Endothelial cell of umbilical vein (primary cell): Measurements from ENCODE around the gene TTLL11. TPM values are rescaled to one million over a fixed set of nuclear protein-coding genes. Genes with fewer than 3 reads are reported as not detected.

Source experiments
- BruUV-seq: library from RNA; stranded (reverse); fragments of 400-500 nt; replicated peaks from 2 replicates; lab custom pipeline; 2021; lab: Mats Ljungman, UMichigan
- CTCF ChIA-PET: fragments of 300-600, 350-600 bp; sonication (Branson Sonifier 250); formaldehyde crosslinking; loops from one replicate; lab custom pipeline; 2021; ENCODE audit warnings: antibody characterized with exemption, inconsistent platforms; lab: Charles Lee
- POLR2A ChIA-PET: fragments of 300-600, 350-600 bp; sonication (Branson Sonifier 250); formaldehyde crosslinking; loops from one replicate; lab custom pipeline; 2021; ENCODE audit warnings: antibody characterized with exemption, inconsistent platforms; lab: Charles Lee
- DNase-seq: peaks from one replicate; pipeline ENCODE4 v3.0.0-alpha.2; 2011; ENCODE audit warnings: low read depth, low spot score
- FAIRE-seq: peaks from 2 replicates; lab custom pipeline; 2011; peaks lifted over from hg19 to GRCh38; lab: Jason Lieb, UNC
- H2AFZ ChIP-seq: 2 replicates; pipeline ENCODE4 v1.6.0; 2012; ENCODE audit warnings: low read depth, low read length, control low read depth, inconsistent platforms
- H3K27ac ChIP-seq: 2 replicates; pipeline ENCODE4 v1.5.1; 2011; ENCODE audit warnings: low read depth, mild to moderate bottlenecking, control low read depth, low read length, moderate library complexity; ENCODE audit not compliant: insufficient read depth
- H3K27me3 ChIP-seq, 2 experiments: 2 replicates each; pipeline versions ENCODE4 v1.6.0 to v1.6.1; 2011; ENCODE audit warnings: low read length in 2 of 2, mixed read lengths in 1 of 2; ENCODE audit not compliant: control insufficient read depth in 2 of 2, insufficient read depth in 2 of 2
- H3K36me3 ChIP-seq, 2 experiments: 2 replicates in 1 of 2; 3 replicates in 1 of 2; pipeline ENCODE4 v1.5.1; 2011; ENCODE audit warnings: low read length in 2 of 2, mild to moderate bottlenecking in 1 of 2, moderate library complexity in 1 of 2; ENCODE audit not compliant: control insufficient read depth in 2 of 2, insufficient read depth in 2 of 2; ENCODE audit errors: extremely low read depth in 1 of 2
- H3K4me1 ChIP-seq: 3 replicates; pipeline ENCODE4 v1.5.1; 2011; ENCODE audit warnings: mild to moderate bottlenecking, low read length; ENCODE audit not compliant: control insufficient read depth, insufficient read depth; ENCODE audit errors: extremely low read depth
- H3K4me2 ChIP-seq: 2 replicates; pipeline ENCODE4 v1.6.1; 2011; ENCODE audit warnings: low read length, control low read depth, mixed read lengths; ENCODE audit not compliant: insufficient read depth
- H3K4me3 ChIP-seq, 3 experiments: fragments of 200-600 bp in 1 of 3; sonication (generic), shearing (Covaris generic) in 1 of 3; replicated peaks in 1 of 3; 2 replicates each; pipeline ENCODE4 v1.5.1; 2011 to 2016; ENCODE audit warnings: control low read depth in 3 of 3, low read length in 3 of 3, mild to moderate bottlenecking in 2 of 3, inconsistent platforms in 1 of 3, low read depth in 1 of 3, moderate library complexity in 1 of 3; ENCODE audit not compliant: insufficient read depth in 1 of 3
- H3K79me2 ChIP-seq: 2 replicates; pipeline ENCODE4 v1.6.0; 2012; ENCODE audit warnings: low read length, inconsistent platforms; ENCODE audit not compliant: control insufficient read depth, insufficient read depth
- H3K9ac ChIP-seq: replicated peaks from 2 replicates; pipeline ENCODE3; 2011; ENCODE audit warnings: low read length, control low read depth; ENCODE audit not compliant: insufficient read depth; ENCODE audit errors: extremely low read depth
- H3K9me1 ChIP-seq: replicated peaks from 3 replicates; pipeline ENCODE4 v1.6.0; 2011; ENCODE audit warnings: mild to moderate bottlenecking, low read length; ENCODE audit not compliant: control insufficient read depth, insufficient read depth; ENCODE audit errors: extremely low read depth
- H3K9me3 ChIP-seq: replicated peaks from 2 replicates; pipeline ENCODE4 v1.5.1; 2012; ENCODE audit warnings: low read length, inconsistent platforms; ENCODE audit not compliant: control insufficient read depth, insufficient read depth
- H4K20me1 ChIP-seq: replicated peaks from 2 replicates; pipeline ENCODE3; 2011; ENCODE audit warnings: mild to moderate bottlenecking, low read length; ENCODE audit not compliant: control insufficient read depth, insufficient read depth; ENCODE audit errors: extremely low read depth
- CTCF ChIP-seq, 2 donors: IDR thresholded peaks; 1 replicate in 1 of 2; 2 replicates in 1 of 2; pipeline ENCODE4 v1.5.1; 2011; ENCODE audit warnings: low read length in 2 of 2, mild to moderate bottlenecking in 2 of 2, moderate library complexity in 2 of 2, control low read depth in 1 of 2, inconsistent platforms in 1 of 2, low read depth in 1 of 2; ENCODE audit not compliant: insufficient read depth in 1 of 2; ENCODE audit errors: extremely low read depth in 1 of 2
- EZH2 ChIP-seq: IDR thresholded peaks from 2 replicates; pipeline ENCODE4 v1.6.1; 2012; ENCODE audit warnings: borderline replicate concordance, low read depth, mild to moderate bottlenecking, moderate library complexity, low read length, inconsistent platforms; ENCODE audit not compliant: severe bottlenecking
- FOS ChIP-seq: IDR thresholded peaks from 2 replicates; pipeline ENCODE4 v1.6.1; 2011; ENCODE audit warnings: mild to moderate bottlenecking, low read length, moderate library complexity, borderline replicate concordance; ENCODE audit not compliant: insufficient read depth
- MAX ChIP-seq: IDR thresholded peaks from 2 replicates; pipeline ENCODE4 v1.6.1; 2011; ENCODE audit not compliant: insufficient read depth, insufficient read length
- POLR2AphosphoS5 ChIP-seq: IDR thresholded peaks from 2 replicates; pipeline ENCODE4 v1.6.1; 2012; ENCODE audit warnings: low read depth, mild to moderate bottlenecking, control low read depth, low read length, moderate library complexity; ENCODE audit not compliant: insufficient read depth
- dilution Hi-C: fragments of 300-500 bp; cut with MboI; formaldehyde crosslinking; loops from one replicate; pipeline ENCODE4 v1.15.0; 2019; ENCODE audit warnings: low sequenced_read_pairs; ENCODE audit not compliant: extremely low pct_ligation_motif_present
- intact Hi-C: fragments of 100-400 bp; cut with micrococcal nuclease; formaldehyde crosslinking; loops from one replicate; pipeline ENCODE4 v1.10.0; 2022
- polyA plus RNA-seq, 4 experiments: library from polyadenylated mRNA; depleted of rRNA in 3 of 4; stranded (reverse) in 3 of 4; unstranded in 1 of 4; fragments of >200 nt; gene quantifications; 2 replicates each; pipeline versions ENCODE4 v1.2.1 to v1.2.3, GENCODE V29; 2011 to 2012; ENCODE audit warnings: missing spikeins in 1 of 4
- total RNA-seq: library from RNA; stranded (reverse); gene quantifications from 2 replicates; pipeline ENCODE4 v1.2.3, GENCODE V29; 2021

Gene TTLL11
- total and polyA plus RNA-seq, 2 donors (not counting 3 experiments of a cell fraction or from before 2014, with no cell fraction given): 4.9 to 5.1 TPM

- dilution Hi-C loops (no loop called here), intact Hi-C loops (no loop called here)
- H3K27ac ChIP-seq: no peak overlapping the region
- no peaks in the 10 kb centered on the region for H3K9me1 ChIP-seq
- H3K79me2 ChIP-seq: no peaks in the 10 kb centered on the region
- no peak for FAIRE-seq
- TF ChIP-seq FOS (no peak), EZH2 (no peak), MAX (no peak), POLR2AphosphoS5 (no peak), CTCF (IDR thresholded peaks at IDR 0.05; ENCODE audit: extremely low read depth in 1 of 2, insufficient read depth in 1 of 2, low read depth in 1 of 2, low read length in 2 of 2) (no peak)
- no peaks in the 10 kb centered on the region for H3K27me3 ChIP-seq
- ChIA-PET CTCF (interaction anchor here (1.4 kb wide), 1 partner anchor 12 kb away, joined by 3 read pairs; no protein-coding TSS in a partner anchor), POLR2A (no interaction called here)
- no peaks in the 10 kb centered on the region for H4K20me1 ChIP-seq
- no peaks in the 10 kb centered on the region for H3K4me1 ChIP-seq
- no peak overlapping the region for H3K9ac ChIP-seq
- no peak overlapping the region for H3K4me3 ChIP-seq
- H3K4me2 ChIP-seq: no peak overlapping the region
- no peak for DNase-seq
- H3K9me3 ChIP-seq: no peaks in the 10 kb centered on the region
- no peak overlapping the region for H2AFZ ChIP-seq
- no TSS peak for BruUV-seq
- no peaks in the 10 kb centered on the region for H3K36me3 ChIP-seq
These were observed 226.2 kb downstream of the TTLL11 start for GRCh38 chr9:121866927-121867326.
